Measurements from ENCODE around the gene NDUFS6. TPM values are rescaled to one million over a fixed set of nuclear protein-coding genes. Genes with fewer than 3 reads are reported as not detected.

Gene NDUFS6
- total RNA-seq, 1 donor from 2014 or later: 69.2 TPM

DNA sequence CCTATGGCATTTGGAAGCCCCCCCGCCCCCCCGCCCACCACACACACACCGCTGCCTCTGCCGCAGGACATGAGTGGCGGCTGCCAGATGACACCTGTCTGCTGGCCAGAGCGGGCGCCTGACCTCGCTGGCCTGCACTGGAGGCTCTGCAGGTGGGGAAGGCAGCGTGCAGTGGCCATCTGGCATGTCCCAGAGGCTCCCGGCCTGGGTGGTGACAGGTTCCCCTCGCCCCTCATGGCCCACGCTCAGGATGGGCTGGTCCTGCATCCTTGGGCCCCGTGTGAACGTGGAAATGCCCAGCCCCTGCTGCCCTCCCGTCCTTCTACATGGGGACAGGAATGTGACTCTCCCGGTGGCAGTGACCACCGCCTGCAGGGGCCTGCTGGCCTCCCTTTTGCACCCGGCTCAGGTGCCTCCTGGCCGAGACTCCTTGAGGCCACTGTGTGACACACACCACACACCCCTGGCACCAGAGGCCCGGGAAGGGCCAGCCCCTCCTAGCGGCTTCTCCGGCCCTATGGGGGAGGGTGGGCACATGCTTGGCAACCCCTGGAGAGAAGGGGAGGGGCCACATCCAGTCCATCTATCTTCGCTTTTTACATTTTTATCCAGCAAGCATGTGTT is 51.2 kb downstream of the NDUFS6 start:
- Histone ChIP-seq H3K27me3 (ENCODE audit: control insufficient read depth, insufficient read depth, low read length) (peaks cover 53% of the 10 kb centered on the region), H3K36me3 (ENCODE audit: control insufficient read depth, insufficient read depth, low read length) (no peaks in the 10 kb centered on the region), H3K4me3 (ENCODE audit: low read depth, low read length) (no peak overlapping the region)
- no peak for DNase-seq (ENCODE audit: low read depth)
- TF ChIP-seq, protein P1, sequence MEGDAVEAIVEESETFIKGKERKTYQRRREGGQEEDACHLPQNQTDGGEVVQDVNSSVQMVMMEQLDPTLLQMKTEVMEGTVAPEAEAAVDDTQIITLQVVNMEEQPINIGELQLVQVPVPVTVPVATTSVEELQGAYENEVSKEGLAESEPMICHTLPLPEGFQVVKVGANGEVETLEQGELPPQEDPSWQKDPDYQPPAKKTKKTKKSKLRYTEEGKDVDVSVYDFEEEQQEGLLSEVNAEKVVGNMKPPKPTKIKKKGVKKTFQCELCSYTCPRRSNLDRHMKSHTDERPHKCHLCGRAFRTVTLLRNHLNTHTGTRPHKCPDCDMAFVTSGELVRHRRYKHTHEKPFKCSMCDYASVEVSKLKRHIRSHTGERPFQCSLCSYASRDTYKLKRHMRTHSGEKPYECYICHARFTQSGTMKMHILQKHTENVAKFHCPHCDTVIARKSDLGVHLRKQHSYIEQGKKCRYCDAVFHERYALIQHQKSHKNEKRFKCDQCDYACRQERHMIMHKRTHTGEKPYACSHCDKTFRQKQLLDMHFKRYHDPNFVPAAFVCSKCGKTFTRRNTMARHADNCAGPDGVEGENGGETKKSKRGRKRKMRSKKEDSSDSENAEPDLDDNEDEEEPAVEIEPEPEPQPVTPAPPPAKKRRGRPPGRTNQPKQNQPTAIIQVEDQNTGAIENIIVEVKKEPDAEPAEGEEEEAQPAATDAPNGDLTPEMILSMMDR (IDR thresholded peaks at IDR 0.05; ENCODE audit: insufficient read depth, low read length, poor library complexity, severe bottlenecking): no peak

DNA sequence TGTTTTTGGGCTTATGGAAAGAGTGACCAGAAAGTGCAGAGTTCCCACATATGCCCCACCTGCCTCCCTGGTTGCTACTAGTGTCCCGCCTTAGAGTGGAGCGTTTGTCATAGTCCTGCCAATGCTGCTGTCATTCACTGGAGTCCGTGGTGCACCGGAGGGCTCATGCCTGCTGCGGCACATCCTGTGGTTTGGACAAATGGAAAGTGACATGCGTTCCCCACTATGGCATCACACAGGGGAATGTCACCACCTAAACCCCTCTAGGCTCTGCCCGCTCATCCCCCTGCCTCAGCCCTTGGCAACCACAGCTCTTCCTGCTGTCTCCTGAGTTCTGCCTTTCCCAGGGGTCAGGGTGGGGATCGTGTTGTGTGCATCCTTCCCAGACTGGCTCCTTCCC is 52.3 kb downstream of the NDUFS6 start:
- no peak overlapping the region for H3K4me3 ChIP-seq (ENCODE audit: low read depth, low read length)
- TF ChIP-seq, protein P1 (IDR thresholded peaks at IDR 0.05; ENCODE audit: insufficient read depth, low read length, poor library complexity, severe bottlenecking): no peak
- H3K36me3 ChIP-seq (ENCODE audit: control insufficient read depth, insufficient read depth, low read length): no peaks in the 10 kb centered on the region
- H3K27me3 ChIP-seq (ENCODE audit: control insufficient read depth, insufficient read depth, low read length): peaks cover 50% of the 10 kb centered on the region
- no peak for DNase-seq (ENCODE audit: low read depth)

DNA sequence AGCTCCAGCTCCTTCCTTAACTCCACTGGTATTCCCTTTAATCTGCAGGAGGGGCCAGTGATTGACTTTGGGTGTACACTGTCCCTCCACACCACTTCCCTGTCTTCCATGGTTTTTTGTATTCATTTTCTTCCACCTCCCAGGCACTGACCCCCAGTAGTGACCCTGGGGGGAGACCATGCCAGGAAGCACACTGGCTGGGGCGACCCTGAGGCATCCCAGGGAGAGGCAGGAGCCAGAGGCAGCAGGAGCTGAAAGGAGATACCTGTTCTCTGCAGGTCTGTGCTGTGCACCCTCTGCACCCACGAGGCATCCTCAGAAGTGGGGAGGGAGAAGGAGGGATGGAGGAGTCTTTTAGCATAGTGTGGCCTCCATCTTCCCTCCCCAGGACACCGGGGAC is 53.9 kb downstream of the NDUFS6 start:
- no peak overlapping the region for H3K4me3 ChIP-seq (ENCODE audit: low read depth, low read length)
- TF ChIP-seq, protein P1 (IDR thresholded peaks at IDR 0.05; ENCODE audit: insufficient read depth, low read length, poor library complexity, severe bottlenecking): no peak
- H3K27me3 ChIP-seq (ENCODE audit: control insufficient read depth, insufficient read depth, low read length): peaks cover 38% of the 10 kb centered on the region
- DNase-seq (ENCODE audit: low read depth): no peak
- no peaks in the 10 kb centered on the region for H3K36me3 ChIP-seq (ENCODE audit: control insufficient read depth, insufficient read depth, low read length)

DNA sequence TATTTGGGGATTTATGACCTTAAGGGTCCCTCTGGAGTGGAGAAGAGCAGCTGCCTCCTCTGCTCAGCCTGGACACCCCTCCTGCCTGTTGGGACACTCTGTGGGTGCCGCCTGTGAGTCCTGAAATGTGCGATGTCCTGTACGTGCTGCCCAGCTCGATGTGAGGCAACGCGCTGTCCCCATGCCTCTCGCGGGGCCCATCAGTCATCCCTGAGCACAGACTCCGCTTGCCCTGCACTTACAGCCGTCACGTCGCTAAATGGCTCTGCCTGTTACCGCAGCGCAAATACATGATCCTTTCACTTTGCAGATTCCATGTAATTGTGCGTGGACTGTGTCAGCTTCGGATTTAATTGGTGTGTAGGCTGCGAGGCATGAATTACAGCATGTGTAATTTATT is 54.4 kb downstream of the NDUFS6 start:
- DNase-seq (ENCODE audit: low read depth): no peak
- TF ChIP-seq, protein P1 (IDR thresholded peaks at IDR 0.05; ENCODE audit: insufficient read depth, low read length, poor library complexity, severe bottlenecking): no peak
- Histone ChIP-seq H3K27me3 (ENCODE audit: control insufficient read depth, insufficient read depth, low read length) (peaks cover 33% of the 10 kb centered on the region), H3K36me3 (ENCODE audit: control insufficient read depth, insufficient read depth, low read length) (no peaks in the 10 kb centered on the region), H3K4me3 (ENCODE audit: low read depth, low read length) (no peak overlapping the region)

DNA sequence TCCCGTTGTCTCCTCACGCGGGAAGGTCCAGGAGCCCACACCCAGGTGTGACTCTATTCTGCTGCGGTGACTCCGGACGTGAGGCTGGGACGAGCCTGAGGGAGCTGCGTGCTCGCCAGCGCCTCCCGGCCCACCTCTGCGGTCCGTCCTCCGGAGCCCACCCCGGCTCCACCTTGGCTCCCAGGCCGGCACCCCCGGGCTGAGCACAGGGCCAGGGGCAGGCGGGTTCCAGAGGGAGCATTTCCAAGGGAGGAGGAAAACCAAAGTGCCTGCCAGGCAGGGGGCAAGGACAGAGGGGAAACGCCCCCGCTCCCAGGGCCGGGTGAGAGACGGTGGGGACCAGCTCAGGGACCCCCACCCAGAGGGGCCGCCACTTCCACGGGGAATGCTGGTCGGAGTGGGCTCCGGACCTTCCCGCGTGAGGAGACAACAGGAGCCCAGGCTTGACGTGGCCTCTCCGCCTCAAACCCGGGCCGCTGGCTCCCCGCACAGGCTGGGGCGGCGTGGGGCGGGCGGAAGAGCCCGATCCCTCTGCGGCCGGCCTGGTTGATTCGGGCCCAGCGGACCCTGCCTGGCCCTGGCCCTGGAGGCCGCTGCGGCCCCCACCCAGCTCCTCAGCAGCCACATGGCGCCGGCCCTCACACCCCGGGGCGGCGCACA is 55.5 kb downstream of the NDUFS6 start:
- no peak for DNase-seq (ENCODE audit: low read depth)
- Histone ChIP-seq H3K4me3 (ENCODE audit: low read depth, low read length) (no peak overlapping the region), H3K36me3 (ENCODE audit: control insufficient read depth, insufficient read depth, low read length) (no peaks in the 10 kb centered on the region), H3K27me3 (ENCODE audit: control insufficient read depth, insufficient read depth, low read length) (peaks cover 21% of the 10 kb centered on the region)
- TF ChIP-seq, protein P1 (IDR thresholded peaks at IDR 0.05; ENCODE audit: insufficient read depth, low read length, poor library complexity, severe bottlenecking): no peak

DNA sequence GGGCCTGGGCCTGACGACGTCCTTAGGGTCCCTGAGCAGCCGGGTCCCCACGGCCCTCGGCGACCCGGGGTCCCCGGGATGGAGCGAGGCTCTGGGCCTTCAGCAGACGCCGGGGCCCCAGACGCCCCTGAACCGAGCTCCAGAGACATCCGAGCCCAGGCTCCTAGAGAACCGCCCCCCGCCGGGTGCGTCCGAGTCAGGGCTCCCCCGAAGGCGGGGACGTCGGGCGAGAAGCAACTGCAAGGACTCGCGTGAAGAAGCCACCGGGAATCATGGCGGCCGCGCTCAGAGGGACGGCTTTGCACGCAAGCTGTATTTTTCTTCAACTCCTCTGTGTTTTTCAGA is 56.0 kb downstream of the NDUFS6 start:
- Histone ChIP-seq H3K27me3 (ENCODE audit: control insufficient read depth, insufficient read depth, low read length) (peaks cover 17% of the 10 kb centered on the region), H3K36me3 (ENCODE audit: control insufficient read depth, insufficient read depth, low read length) (no peaks in the 10 kb centered on the region), H3K4me3 (ENCODE audit: low read depth, low read length) (no peak overlapping the region)
- TF ChIP-seq, protein P1 (IDR thresholded peaks at IDR 0.05; ENCODE audit: insufficient read depth, low read length, poor library complexity, severe bottlenecking): no peak
- DNase-seq (ENCODE audit: low read depth): no peak
